Fibroblast of skin of left biceps (primary cell): ENCODE results near the gene ZIC2.
"Not testable (repeated sequence)": the region's sequence is repeated elsewhere in the genome, so short reads cannot be mapped to it uniquely, and the experiment has no call there.

Source experiments
- DNase-seq, 2 experiments: peaks; one replicate each; pipeline ENCODE4 v3.0.0-alpha.2; 2013; ENCODE audit warnings: low read depth in 2 of 2

Gene ZIC2

GRCh38 chr13:100014621-100015020 lies 33.0 kb downstream of the ZIC2 start:
- no peak for DNase-seq

DNA sequence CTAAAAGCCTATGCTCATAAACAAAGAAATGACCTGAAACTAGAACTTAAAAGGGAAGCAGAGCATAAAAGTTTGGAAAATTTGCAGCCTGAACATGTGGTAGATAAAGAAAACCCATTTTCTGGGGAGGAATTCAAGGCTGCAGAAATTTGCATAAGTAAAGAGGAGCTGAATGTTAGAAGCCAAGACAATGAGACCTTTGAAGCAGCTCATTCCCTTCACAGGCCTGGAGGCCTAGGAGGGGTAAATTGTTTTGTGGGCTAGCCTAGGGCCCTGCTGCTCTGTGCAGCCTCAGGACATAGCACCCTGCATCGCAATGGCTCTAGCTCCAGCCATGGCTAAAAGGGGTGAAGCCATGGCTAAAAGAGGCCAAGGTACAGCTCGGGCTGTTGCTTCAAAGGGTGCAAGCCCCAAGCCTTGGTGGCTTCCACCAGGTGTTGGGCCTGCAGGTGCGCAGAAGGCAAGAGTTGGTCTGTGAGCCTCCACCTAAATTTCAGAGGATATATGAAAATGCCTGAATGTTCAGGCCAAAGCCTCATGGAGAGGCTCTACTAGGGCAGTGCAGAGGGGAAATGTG lies 38.3 kb downstream of the ZIC2 start:
- DNase-seq: no peak

DNA sequence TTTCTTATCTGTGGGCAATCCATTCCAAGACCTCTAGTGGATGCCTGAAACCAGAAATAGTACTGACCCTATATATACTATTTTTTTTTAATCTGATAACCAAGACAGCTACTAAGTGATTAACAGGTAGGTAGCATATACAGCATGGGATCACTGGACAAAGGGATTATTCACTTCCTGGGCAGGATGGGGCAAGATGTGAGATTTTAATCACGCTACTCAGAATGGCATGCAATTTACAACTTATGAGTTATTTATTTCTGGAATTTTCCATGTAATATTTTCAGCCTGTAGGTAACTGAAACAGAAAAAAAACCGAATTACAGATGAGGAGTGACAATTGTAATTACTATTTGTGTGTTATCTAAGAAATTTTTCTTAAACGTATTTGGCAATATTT lies 41.2 kb downstream of the ZIC2 start:
- DNase-seq: no peak

- no peak for DNase-seq
These were observed 42.4 kb downstream of the ZIC2 start for GRCh38 chr13:100024023-100024422.

DNA sequence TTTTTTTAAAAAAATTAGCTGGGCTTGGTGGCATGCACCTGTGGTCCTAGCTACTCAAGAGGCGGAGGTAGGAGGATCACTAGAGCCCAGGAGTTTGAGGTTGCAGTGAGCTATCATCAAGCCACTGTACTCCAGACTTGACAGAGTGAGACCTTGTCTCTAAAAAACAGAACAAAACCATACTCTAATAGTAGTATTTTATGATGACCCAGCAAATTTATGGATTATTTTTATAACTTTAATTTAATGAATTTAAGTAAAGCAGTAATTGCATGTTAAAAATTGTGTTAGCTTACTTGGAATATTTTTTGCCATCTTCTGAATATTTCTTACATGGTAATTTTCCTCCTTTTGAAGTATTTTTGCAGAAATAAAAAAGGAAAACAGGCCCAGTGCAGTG lies 48.3 kb downstream of the ZIC2 start:
- DNase-seq: no peak

DNA sequence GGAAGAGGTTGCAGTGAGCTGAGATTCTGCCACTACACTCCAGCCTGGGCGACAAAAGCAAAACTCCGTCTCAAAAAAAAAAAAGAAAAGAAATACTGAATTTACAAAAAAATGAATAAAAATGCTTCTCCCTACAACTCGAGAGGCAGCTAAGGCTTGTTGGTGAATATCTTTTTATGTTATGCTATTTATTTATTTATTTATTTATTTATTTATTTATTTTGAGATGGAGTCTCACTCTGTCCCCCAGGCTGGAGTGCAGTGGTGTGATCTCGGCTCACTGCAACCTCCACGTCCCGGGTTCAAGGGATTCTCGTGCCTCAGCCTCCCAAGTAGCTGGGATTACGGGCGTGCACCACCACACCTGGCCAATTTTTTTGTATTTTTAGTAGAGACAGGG lies 51.1 kb downstream of the ZIC2 start:
- not testable (repeated sequence) for DNase-seq

GRCh38 chr13:100035936-100036335 lies 54.4 kb downstream of the ZIC2 start:
- no peak for DNase-seq
